HCT116 (cell line): ENCODE data around the gene SUMO3. TPM values are rescaled to one million over a fixed set of nuclear protein-coding genes. Genes with fewer than 3 reads are reported as not detected.

Source experiments
- ATAC-seq: fragments of 200-7000 bp; cut with Tn5 transposase; 2 replicates; pipeline ENCODE4 v1.9.1; 2020; ENCODE audit warnings: mild to moderate bottlenecking, moderate library complexity
- BruUV-seq: library from RNA; stranded (reverse); fragments of 400-500 nt; replicated peaks from 2 replicates; lab custom pipeline; 2021; lab: Mats Ljungman, UMichigan
- CTCF ChIA-PET: fragments of 300-600 bp; sonication (Branson Sonifier 250); formaldehyde crosslinking; loops from one replicate; lab custom pipeline; 2021; ENCODE audit warnings: antibody characterized with exemption; lab: Charles Lee
- POLR2A ChIA-PET: fragments of 300-600, 350-600 bp; sonication (Branson Sonifier 250); formaldehyde crosslinking; loops from one replicate; lab custom pipeline; 2021; ENCODE audit warnings: antibody characterized with exemption; lab: Charles Lee
- RAD21 ChIA-PET, 2 experiments: fragments of 300-600 bp; sonication (Branson Sonifier 250); formaldehyde crosslinking; loops; one replicate each; lab custom pipeline; 2023; ENCODE audit warnings: low total read pairs in 2 of 2; ENCODE audit not compliant: uncharacterized antibody in 2 of 2, unreplicated experiment in 2 of 2, low non-redundant PET in 1 of 2; lab: Charles Lee
- DNase-seq: peaks from one replicate; pipeline ENCODE4 v3.0.0-alpha.2; 2010; ENCODE audit warnings: low read depth, low spot score
- H2AFZ ChIP-seq: fragments of 200-600 bp; shearing (Covaris generic), sonication (generic); 2 replicates; pipeline ENCODE4 v1.6.1; 2017; ENCODE audit warnings: low read depth, mixed run types, mixed read lengths, antibody characterized with exemption, low read length; ENCODE audit not compliant: poor library complexity, severe bottlenecking
- H3K27ac ChIP-seq: 2 replicates; pipeline ENCODE4 v1.5.1; 2012; ENCODE audit warnings: low read depth, low read length
- H3K27me3 ChIP-seq: fragments of 200-600 bp; sonication (generic); 2 replicates; pipeline ENCODE4 v1.6.1; 2016; ENCODE audit warnings: mixed run types, low read length, mixed read lengths; ENCODE audit not compliant: insufficient read depth
- H3K36me3 ChIP-seq, 2 experiments: fragments of 200-500 bp in 1 of 2; fragments of 200-600 bp in 1 of 2; sonication (Bioruptor generic) in 1 of 2; sonication (generic) in 1 of 2; 2 replicates each; pipeline versions ENCODE4 v1.5.1 to v1.6.1; 2014 to 2016; ENCODE audit warnings: low read length in 2 of 2, inconsistent platforms in 1 of 2, mixed read lengths in 1 of 2, mixed run types in 1 of 2; ENCODE audit not compliant: insufficient read depth in 2 of 2, control insufficient read depth in 1 of 2
- H3K4me1 ChIP-seq, 2 experiments: fragments of 200-600 bp in 1 of 2; sonication (generic) in 1 of 2; 2 replicates each; pipeline versions ENCODE4 v1.5.1 to v1.6.1; 2012 to 2017; ENCODE audit warnings: low read length in 2 of 2, inconsistent platforms in 1 of 2, mild to moderate bottlenecking in 1 of 2, mixed read lengths in 1 of 2, mixed run types in 1 of 2, moderate library complexity in 1 of 2; ENCODE audit not compliant: insufficient read depth in 2 of 2, control insufficient read depth in 1 of 2
- H3K4me2 ChIP-seq: fragments of 200-600 bp; sonication (generic); 2 replicates; pipeline ENCODE4 v1.6.1; 2017; ENCODE audit warnings: mixed run types, low read length, mixed read lengths
- H3K4me3 ChIP-seq, 2 experiments: fragments of 200-600 bp in 1 of 2; sonication (generic) in 1 of 2; replicated peaks in 1 of 2; 2 replicates each; pipeline ENCODE4 v1.5.1; 2011 to 2016; ENCODE audit warnings: low read length in 2 of 2, control low read depth in 1 of 2, low read depth in 1 of 2, mild to moderate bottlenecking in 1 of 2, mixed read lengths in 1 of 2, mixed run types in 1 of 2
- H3K79me2 ChIP-seq: fragments of 200-600 bp; sonication (generic); 2 replicates; pipeline ENCODE4 v1.6.1; 2017; ENCODE audit warnings: mild to moderate bottlenecking, mixed run types, low read length, moderate library complexity, mixed read lengths; ENCODE audit not compliant: insufficient read depth
- H3K9ac ChIP-seq: fragments of 200-600 bp; sonication (generic); 2 replicates; pipeline ENCODE4 v1.6.1; 2016; ENCODE audit warnings: low read length, mixed read lengths
- H3K9me2 ChIP-seq: fragments of 200-600 bp; sonication (generic), shearing (Covaris generic); 2 replicates; pipeline ENCODE4 v1.6.1; 2017; ENCODE audit warnings: mixed run types, mild to moderate bottlenecking, moderate library complexity; ENCODE audit not compliant: insufficient read depth
- H3K9me3 ChIP-seq, 2 experiments: fragments of 200-500 bp in 1 of 2; fragments of 200-600 bp in 1 of 2; sonication (Bioruptor generic) in 1 of 2; sonication (generic) in 1 of 2; 2 replicates each; pipeline ENCODE4 v1.6.1; 2014 to 2017; ENCODE audit warnings: low read length in 2 of 2, mixed read lengths in 2 of 2, inconsistent platforms in 1 of 2, low read depth in 1 of 2, mild to moderate bottlenecking in 1 of 2, mixed run types in 1 of 2, moderate library complexity in 1 of 2; ENCODE audit not compliant: control insufficient read depth in 1 of 2, insufficient read depth in 1 of 2
- H4K20me1 ChIP-seq: fragments of 200-600 bp; sonication (generic), shearing (Covaris generic); 2 replicates; pipeline ENCODE4 v1.6.1; 2017; ENCODE audit warnings: mixed run types, mild to moderate bottlenecking, moderate library complexity; ENCODE audit not compliant: insufficient read depth
- ATF3 ChIP-seq: IDR thresholded peaks from 2 replicates; pipeline ENCODE4 v1.6.1; 2012
- CBX3 ChIP-seq: IDR thresholded peaks from 2 replicates; pipeline ENCODE4 v1.6.1; 2012; ENCODE audit warnings: low read depth
- CEBPB ChIP-seq: IDR thresholded peaks from 2 replicates; pipeline ENCODE4 v1.6.1; 2012; ENCODE audit warnings: low read depth
- EGR1 ChIP-seq: IDR thresholded peaks from 2 replicates; pipeline ENCODE4 v1.6.1; 2012; ENCODE audit warnings: low read depth
- ELF1 ChIP-seq: IDR thresholded peaks from 2 replicates; pipeline ENCODE4 v1.6.1; 2012; ENCODE audit warnings: low read depth, borderline replicate concordance
- EZH2 ChIP-seq: fragments of 200-600 bp; sonication (generic); IDR thresholded peaks from 2 replicates; pipeline ENCODE4 v1.6.1; 2017; ENCODE audit warnings: antibody characterized with exemption, mixed run types
- EZH2phosphoT487 ChIP-seq: fragments of 200-600 bp; IDR thresholded peaks from 2 replicates; pipeline ENCODE4 v1.6.1; 2018; ENCODE audit warnings: antibody characterized with exemption, borderline replicate concordance
- FOSL1 ChIP-seq: IDR thresholded peaks from 2 replicates; pipeline ENCODE4 v1.6.1; 2012; ENCODE audit warnings: low read depth
- POLR2A ChIP-seq: IDR thresholded peaks from 2 replicates; pipeline ENCODE4 v1.7.0; 2011; ENCODE audit warnings: borderline replicate concordance; ENCODE audit not compliant: insufficient read depth, insufficient read length; ENCODE audit errors: extremely low read depth
- POLR2AphosphoS5 ChIP-seq: IDR thresholded peaks from 2 replicates; pipeline ENCODE4 v1.6.1; 2011; ENCODE audit warnings: mild to moderate bottlenecking, low read depth, low read length, moderate library complexity
- RAD21 ChIP-seq: IDR thresholded peaks from 2 replicates; pipeline ENCODE4 v1.6.1; 2012; ENCODE audit warnings: low read depth, mild to moderate bottlenecking
- SIN3A ChIP-seq: IDR thresholded peaks from 2 replicates; pipeline ENCODE4 v1.6.1; 2012; ENCODE audit warnings: low read depth
- SP1 ChIP-seq: IDR thresholded peaks from 2 replicates; pipeline ENCODE4 v1.6.1; 2012; ENCODE audit warnings: low read depth
- YY1 ChIP-seq: IDR thresholded peaks from 2 replicates; pipeline ENCODE4 v1.6.1; 2011; ENCODE audit warnings: low read length, low read depth, moderate library complexity, mild to moderate bottlenecking; ENCODE audit not compliant: insufficient replicate concordance; ENCODE audit errors: extremely low read depth
- ZBTB33 ChIP-seq: IDR thresholded peaks from 2 replicates; pipeline ENCODE4 v1.6.1; 2011; ENCODE audit warnings: mild to moderate bottlenecking, low read length, moderate library complexity; ENCODE audit not compliant: insufficient replicate concordance; ENCODE audit errors: extremely low read depth
- ZFX ChIP-seq: fragments of 450-650 bp; IDR thresholded peaks from 2 replicates; pipeline ENCODE4 v1.6.1; 2017
- intact Hi-C: fragments of 100-400 bp; cut with micrococcal nuclease; formaldehyde crosslinking; loops from 2 replicates; pipeline ENCODE4 v1.10.0; 2022
- total RNA-seq: library from RNA; stranded (reverse); gene quantifications from one replicate; pipeline ENCODE4 v1.2.1, GENCODE V29; 2021; ENCODE audit not compliant: unreplicated experiment

The SUMO3 gene
- total RNA-seq, 1 experiment from 2014 or later = 31.5 TPM

GRCh38 chr21:44767834-44768831 is 49.7 kb downstream of the SUMO3 start:
- ChIA-PET RAD21 (no interaction called here), POLR2A (no interaction called here)
- intact Hi-C loops = no loop called here
- Histone ChIP-seq H3K4me2 (no peak overlapping the region), H3K27ac (no peak overlapping the region), H3K9me2 (no peaks in the 10 kb centered on the region), H3K4me1 (peaks cover 0 to 12% of the 10 kb centered on the region in 2 experiments; a peak in 2 of 4 replicates), H3K9ac (no peak overlapping the region), H3K27me3 (no peaks in the 10 kb centered on the region), H3K4me3 (no peak overlapping the region)
- DNase-seq (no peak), ATAC-seq (no peak)
- no TSS peak for BruUV-seq
- no peak for TF ChIP-seq CEBPB
- TF ChIP-seq, all 23 proteins: peak for 0
- CTCF ChIA-PET = no interaction called here
- Histone ChIP-seq H2AFZ (no peak overlapping the region), H3K9me3 (no peaks in the 10 kb centered on the region), H4K20me1 (no peaks in the 10 kb centered on the region), H3K79me2 (no peaks in the 10 kb centered on the region; the same call in 1 of the 2 replicates), H3K36me3 (peaks cover 9 to 12% of the 10 kb centered on the region in 2 experiments; a peak in 3 of 4 replicates)

- Histone ChIP-seq H2AFZ (no peak overlapping the region), H3K4me3 (no peak overlapping the region), H3K9me2 (no peaks in the 10 kb centered on the region), H3K27ac (no peak overlapping the region), H3K9me3 (no peaks in the 10 kb centered on the region), H3K27me3 (no peaks in the 10 kb centered on the region), H3K4me1 (peaks cover under 1 to 13% of the 10 kb centered on the region in 2 experiments; a peak in 3 of 4 replicates), H3K79me2 (no peaks in the 10 kb centered on the region), H3K9ac (no peak overlapping the region), H3K36me3 (peaks cover 7 to 9% of the 10 kb centered on the region in 2 experiments; a peak in 3 of 4 replicates), H4K20me1 (no peaks in the 10 kb centered on the region), H3K4me2 (no peak overlapping the region)
- ChIA-PET CTCF (no interaction called here), RAD21 (no interaction called here), POLR2A (no interaction called here)
- DNase-seq = no peak
- no peak for ATAC-seq
- intact Hi-C loops = no loop called here
- no TSS peak for BruUV-seq
- TF ChIP-seq EZH2 (no peak), CBX3 (no peak), CEBPB (no peak), ATF3 (no peak), EGR1 (no peak), YY1 (no peak), POLR2AphosphoS5 (no peak), SIN3A (no peak), SP1 (no peak), ELF1 (no peak), ZBTB33 (no peak), EZH2phosphoT487 (no peak), FOSL1 (no peak), ZFX (no peak), POLR2A (no peak), RAD21 (no peak)
These were observed 51.0 kb downstream of the SUMO3 start for GRCh38 chr21:44766818-44767354.
